Ishikawa (cell line): Measurements from ENCODE around the gene GRIFIN.

Experiments
- CEBPB ChIP-seq: IDR thresholded peaks from 2 replicates; pipeline ENCODE4 v1.6.1; 2012
- CREB1 ChIP-seq: IDR thresholded peaks from 2 replicates; pipeline ENCODE4 v1.6.1; 2012; ENCODE audit warnings: low read depth
- EGR1 ChIP-seq: IDR thresholded peaks from 2 replicates; pipeline ENCODE4 v1.6.1; 2012
- EP300 ChIP-seq: IDR thresholded peaks from 2 replicates; pipeline ENCODE4 v1.6.1; 2012; ENCODE audit warnings: borderline replicate concordance
- FOXM1 ChIP-seq: IDR thresholded peaks from 2 replicates; pipeline ENCODE4 v1.6.1; 2012; ENCODE audit warnings: low read depth, borderline replicate concordance
- NFIC ChIP-seq: IDR thresholded peaks from 2 replicates; pipeline ENCODE4 v1.6.1; 2012
- RAD21 ChIP-seq: IDR thresholded peaks from 2 replicates; pipeline ENCODE4 v1.6.1; 2012; ENCODE audit warnings: low read depth
- TAF1 ChIP-seq: IDR thresholded peaks from 2 replicates; pipeline ENCODE4 v1.6.1; 2012; ENCODE audit warnings: low read depth, mild to moderate bottlenecking
- TCF12 ChIP-seq: IDR thresholded peaks from 2 replicates; pipeline ENCODE4 v1.6.1; 2012; ENCODE audit warnings: low read depth
- TEAD4 ChIP-seq: IDR thresholded peaks from 2 replicates; pipeline ENCODE4 v1.6.1; 2012
- USF1 ChIP-seq: IDR thresholded peaks from 2 replicates; pipeline ENCODE4 v1.6.1; 2012
- YY1 ChIP-seq: IDR thresholded peaks from 2 replicates; pipeline ENCODE4 v1.6.1; 2012; ENCODE audit warnings: low read depth
- ZBTB7A ChIP-seq: IDR thresholded peaks from 2 replicates; pipeline ENCODE4 v1.6.1; 2012; ENCODE audit warnings: low read depth
- TF ChIP-seq, protein P1 (sequence below): IDR thresholded peaks from 2 replicates; pipeline ENCODE4 v1.6.1; 2012
- TF ChIP-seq, protein P2 (sequence below): IDR thresholded peaks from 2 replicates; pipeline ENCODE4 v1.6.1; 2012; ENCODE audit warnings: low read depth, mild to moderate bottlenecking

Gene GRIFIN

DNA sequence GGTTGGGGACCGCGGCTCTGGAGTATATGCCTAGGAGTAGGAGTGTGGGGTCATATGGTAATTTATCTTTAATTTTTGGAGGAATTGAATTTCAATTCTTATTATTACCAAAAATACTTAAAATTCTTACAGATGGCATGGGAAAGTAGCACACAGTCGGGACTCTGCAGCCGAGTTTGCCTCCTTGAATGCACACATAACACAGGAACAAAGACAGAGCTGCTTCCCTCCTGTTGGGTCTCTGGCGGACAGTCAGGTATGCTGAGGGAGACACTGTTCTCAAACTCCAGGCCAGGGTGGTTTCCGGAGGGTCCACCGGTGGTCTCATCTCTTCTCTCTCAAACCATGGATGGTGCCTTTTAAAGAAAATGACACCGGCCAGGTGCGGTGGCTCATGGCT lies 32.7 kb downstream of the GRIFIN start:
- no peak for TF ChIP-seq EGR1
- TF ChIP-seq, protein P1, sequence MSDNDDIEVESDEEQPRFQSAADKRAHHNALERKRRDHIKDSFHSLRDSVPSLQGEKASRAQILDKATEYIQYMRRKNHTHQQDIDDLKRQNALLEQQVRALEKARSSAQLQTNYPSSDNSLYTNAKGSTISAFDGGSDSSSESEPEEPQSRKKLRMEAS = no peak
- TF ChIP-seq USF1 = no peak
- TF ChIP-seq TCF12 = no peak
- no peak for TF ChIP-seq CEBPB
- TF ChIP-seq, protein P2, sequence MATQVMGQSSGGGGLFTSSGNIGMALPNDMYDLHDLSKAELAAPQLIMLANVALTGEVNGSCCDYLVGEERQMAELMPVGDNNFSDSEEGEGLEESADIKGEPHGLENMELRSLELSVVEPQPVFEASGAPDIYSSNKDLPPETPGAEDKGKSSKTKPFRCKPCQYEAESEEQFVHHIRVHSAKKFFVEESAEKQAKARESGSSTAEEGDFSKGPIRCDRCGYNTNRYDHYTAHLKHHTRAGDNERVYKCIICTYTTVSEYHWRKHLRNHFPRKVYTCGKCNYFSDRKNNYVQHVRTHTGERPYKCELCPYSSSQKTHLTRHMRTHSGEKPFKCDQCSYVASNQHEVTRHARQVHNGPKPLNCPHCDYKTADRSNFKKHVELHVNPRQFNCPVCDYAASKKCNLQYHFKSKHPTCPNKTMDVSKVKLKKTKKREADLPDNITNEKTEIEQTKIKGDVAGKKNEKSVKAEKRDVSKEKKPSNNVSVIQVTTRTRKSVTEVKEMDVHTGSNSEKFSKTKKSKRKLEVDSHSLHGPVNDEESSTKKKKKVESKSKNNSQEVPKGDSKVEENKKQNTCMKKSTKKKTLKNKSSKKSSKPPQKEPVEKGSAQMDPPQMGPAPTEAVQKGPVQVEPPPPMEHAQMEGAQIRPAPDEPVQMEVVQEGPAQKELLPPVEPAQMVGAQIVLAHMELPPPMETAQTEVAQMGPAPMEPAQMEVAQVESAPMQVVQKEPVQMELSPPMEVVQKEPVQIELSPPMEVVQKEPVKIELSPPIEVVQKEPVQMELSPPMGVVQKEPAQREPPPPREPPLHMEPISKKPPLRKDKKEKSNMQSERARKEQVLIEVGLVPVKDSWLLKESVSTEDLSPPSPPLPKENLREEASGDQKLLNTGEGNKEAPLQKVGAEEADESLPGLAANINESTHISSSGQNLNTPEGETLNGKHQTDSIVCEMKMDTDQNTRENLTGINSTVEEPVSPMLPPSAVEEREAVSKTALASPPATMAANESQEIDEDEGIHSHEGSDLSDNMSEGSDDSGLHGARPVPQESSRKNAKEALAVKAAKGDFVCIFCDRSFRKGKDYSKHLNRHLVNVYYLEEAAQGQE = no peak
- TF ChIP-seq CREB1 = no peak
- TF ChIP-seq TEAD4 = no peak
- TF ChIP-seq TAF1 = no peak
- no peak for TF ChIP-seq FOXM1
- no peak for TF ChIP-seq NFIC
- no peak for TF ChIP-seq EP300
- TF ChIP-seq RAD21 = no peak
- TF ChIP-seq YY1 = no peak
- TF ChIP-seq ZBTB7A = no peak

DNA sequence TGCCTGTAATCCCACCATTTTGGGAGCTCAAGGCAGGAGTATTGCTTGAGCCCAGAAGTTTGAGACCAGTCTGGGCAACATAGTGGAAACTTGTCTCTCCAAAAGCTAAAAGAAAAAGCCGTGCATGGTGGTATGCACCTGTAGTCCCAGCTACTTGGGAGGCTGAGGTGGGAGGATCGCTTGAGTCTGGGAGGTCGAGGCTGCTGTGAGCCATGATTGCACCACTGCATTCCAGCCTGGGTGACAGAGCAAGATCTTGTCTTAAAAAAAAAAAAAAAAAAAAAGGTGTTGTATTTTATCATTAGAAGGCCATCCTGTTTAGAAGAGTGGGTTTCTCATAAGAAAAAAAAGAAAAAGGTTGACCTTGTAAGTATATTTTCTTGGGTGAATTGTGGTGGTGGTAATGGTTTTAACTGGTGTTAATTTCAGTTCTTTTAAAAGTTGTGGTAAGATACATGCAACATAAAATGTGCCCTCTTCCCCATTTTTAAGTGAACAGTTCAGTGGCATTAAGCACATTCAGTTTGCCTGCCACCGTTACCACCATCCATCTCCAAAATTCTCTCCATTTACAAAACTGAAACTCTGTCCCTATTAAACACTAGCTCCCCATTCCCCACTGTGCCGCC lies 34.7 kb downstream of the GRIFIN start:
- no peak for TF ChIP-seq YY1
- no peak for TF ChIP-seq CEBPB
- TF ChIP-seq TEAD4 = no peak
- TF ChIP-seq TCF12 = no peak
- TF ChIP-seq, protein P1 = no peak
- TF ChIP-seq EGR1 = no peak
- TF ChIP-seq CREB1 = no peak
- TF ChIP-seq FOXM1 = no peak

DNA sequence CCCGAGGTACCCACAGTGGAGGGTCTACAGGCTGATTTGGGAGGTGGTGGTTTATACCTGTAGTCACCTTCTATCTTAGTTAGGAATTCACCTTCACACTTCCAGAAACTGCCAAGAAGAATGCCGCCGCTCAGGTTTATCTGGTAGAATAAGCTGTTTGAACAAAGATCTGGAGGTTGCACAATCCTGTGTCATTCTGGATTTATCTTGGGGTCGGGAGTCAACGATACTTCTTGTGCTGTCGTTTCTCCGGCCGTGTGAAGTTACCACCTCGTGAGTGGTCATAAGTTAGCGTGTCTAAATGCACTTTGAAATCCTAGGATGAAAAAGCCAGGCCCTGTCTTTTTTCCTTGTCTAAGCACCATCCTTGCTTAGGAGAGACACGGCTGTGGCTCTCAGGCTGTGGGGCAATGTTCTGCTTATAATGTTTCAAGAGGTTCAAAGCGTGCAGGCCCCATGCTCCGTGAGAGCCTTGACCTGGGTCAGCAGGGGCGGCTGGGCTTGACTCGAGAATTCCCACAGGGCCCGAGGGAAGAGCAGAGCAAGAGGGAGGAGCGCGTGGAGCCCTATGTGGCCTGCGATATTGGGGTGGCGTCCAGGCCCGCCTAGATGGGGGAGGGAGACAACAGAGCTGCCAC lies 35.5 kb downstream of the GRIFIN start:
- TF ChIP-seq NFIC (no peak), EGR1 (no peak), CEBPB (peak; percentile 93), CREB1 (no peak), RAD21 (no peak), USF1 (no peak), TEAD4 (no peak)
- TF ChIP-seq, protein P2 = no peak

DNA sequence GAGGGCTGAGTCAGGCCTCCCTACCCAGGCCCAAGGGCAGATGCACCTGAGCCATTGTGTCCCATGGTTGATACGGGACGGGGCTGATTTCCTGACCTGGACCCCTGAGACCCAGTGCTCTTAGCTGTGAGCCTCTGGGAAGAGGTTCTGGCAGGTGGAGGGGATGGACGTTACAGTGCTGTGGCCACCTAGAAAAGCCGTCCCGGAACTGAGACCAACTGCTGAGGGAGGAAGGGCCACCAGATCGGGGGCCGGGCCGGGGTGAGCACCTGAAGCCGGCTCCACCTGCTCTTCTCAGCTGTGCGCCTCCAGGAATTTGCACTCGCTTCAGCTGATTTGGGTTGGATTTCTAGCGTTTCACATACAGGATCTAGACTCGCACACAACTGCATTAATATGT lies 37.4 kb downstream of the GRIFIN start:
- no peak for TF ChIP-seq NFIC
- TF ChIP-seq, protein P1 = no peak
- no peak for TF ChIP-seq EGR1
- no peak for TF ChIP-seq TAF1
- TF ChIP-seq EP300 = no peak
- no peak for TF ChIP-seq CREB1
- no peak for TF ChIP-seq USF1
- TF ChIP-seq TEAD4 = no peak
- no peak for TF ChIP-seq FOXM1
- TF ChIP-seq, protein P2 = no peak
- TF ChIP-seq ZBTB7A = no peak
- no peak for TF ChIP-seq TCF12
- TF ChIP-seq CEBPB = no peak
- no peak for TF ChIP-seq YY1
- no peak for TF ChIP-seq RAD21
